Right forelimb (tissue), 1 donor: ENCODE data around the gene ATG10.
"Not testable (repeated sequence)": the region's sequence is repeated elsewhere in the genome, so short reads cannot be mapped to it uniquely, and the experiment has no call there.

Source experiments
- DNase-seq: peaks from one replicate; pipeline ENCODE4 v3.0.0-alpha.2; 2018

ATG10 gene

GRCh38 chr5:81971712-81972491, at the start of gene ATG10:
TSS of gene ATG10 (plus strand) at chr5:81972023. CDS start at chr5:81987571, 15,548 bp downstream.
- peak; percentile 97 for DNase-seq

GRCh38 chr5:81922854-81923279, 49.0 kb upstream of the ATG10 start:
- DNase-seq = no peak

GRCh38 chr5:81924442-81924841, 47.4 kb upstream of the ATG10 start:
- DNase-seq = no peak

GRCh38 chr5:81925009-81925408, 46.8 kb upstream of the ATG10 start:
- DNase-seq = no peak

GRCh38 chr5:81925981-81926380, 45.8 kb upstream of the ATG10 start:
- DNase-seq = no peak

- DNase-seq = no peak
These were observed 35.8 kb upstream of the ATG10 start for GRCh38 chr5:81936066-81936465.

- no peak for DNase-seq
These were observed 35.1 kb upstream of the ATG10 start for GRCh38 chr5:81936750-81937149.

- DNase-seq = no peak
These were observed 29.1 kb upstream of the ATG10 start for GRCh38 chr5:81942746-81943145.

GRCh38 chr5:81948349-81948748, 23.5 kb upstream of the ATG10 start:
- DNase-seq = no peak

GRCh38 chr5:81949462-81949861, 22.4 kb upstream of the ATG10 start:
- no peak for DNase-seq

- no peak for DNase-seq
These were observed 20.8 kb upstream of the ATG10 start for GRCh38 chr5:81950996-81951395.

GRCh38 chr5:81954796-81955195, 17.0 kb upstream of the ATG10 start:
- DNase-seq = not testable (repeated sequence)

GRCh38 chr5:81958129-81958528, 13.7 kb upstream of the ATG10 start:
- DNase-seq = not testable (repeated sequence)

- no peak for DNase-seq
These were observed 10.0 kb upstream of the ATG10 start for GRCh38 chr5:81961651-81962440.

- DNase-seq = no peak
These were observed 8.3 kb upstream of the ATG10 start for GRCh38 chr5:81963544-81963943.

- no peak for DNase-seq
These were observed 6.3 kb upstream of the ATG10 start for GRCh38 chr5:81965524-81965923.

- DNase-seq = no peak
These were observed 2.6 kb upstream of the ATG10 start for GRCh38 chr5:81969226-81969625.

GRCh38 chr5:81969912-81970311, 1.9 kb upstream of the ATG10 start:
- DNase-seq = no peak

- DNase-seq = no peak
These were observed 612 bp upstream of the ATG10 start for GRCh38 chr5:81971111-81971711.

GRCh38 chr5:81972492-81972783, 615 bp downstream of the ATG10 start:
- DNase-seq = no peak

- no peak for DNase-seq
These were observed 8.3 kb downstream of the ATG10 start for GRCh38 chr5:81980160-81980559.

- no peak for DNase-seq
These were observed 8.9 kb downstream of the ATG10 start for GRCh38 chr5:81980598-81981260.

GRCh38 chr5:81982172-81982685, 10.4 kb downstream of the ATG10 start:
- DNase-seq = not testable (repeated sequence)
